DND-41 (cell line): ENCODE measurements around the gene GZMM.

Experiments
- ATAC-seq: fragments of 200-7000 bp; cut with Tn5 transposase; 3 replicates; pipeline ENCODE4 v1.9.1; 2021; ENCODE audit warnings: low read depth; ENCODE audit not compliant: insufficient read depth
- DNase-seq: peaks from one replicate; pipeline ENCODE4 v3.0.0-alpha.2; 2020
- H2AFZ ChIP-seq: 2 replicates; pipeline ENCODE4 v1.6.0; 2012; ENCODE audit warnings: low read depth, low read length
- H3K27ac ChIP-seq: 2 replicates; pipeline ENCODE4 v1.5.1; 2012; ENCODE audit warnings: low read length, inconsistent platforms
- H3K27me3 ChIP-seq: fragments of 200-600 bp; sonication (generic); 2 replicates; pipeline ENCODE4 v1.6.0; 2012; ENCODE audit warnings: low read length, mild to moderate bottlenecking, inconsistent platforms; ENCODE audit not compliant: insufficient read depth, poor library complexity
- H3K36me3 ChIP-seq: 2 replicates; pipeline ENCODE4 v1.5.1; 2012; ENCODE audit warnings: low read length, inconsistent platforms; ENCODE audit not compliant: insufficient read depth
- H3K4me1 ChIP-seq: 2 replicates; pipeline ENCODE4 v1.5.1; 2012; ENCODE audit warnings: mild to moderate bottlenecking, low read length; ENCODE audit not compliant: insufficient read depth
- H3K4me2 ChIP-seq: 2 replicates; pipeline ENCODE4 v1.6.0; 2012; ENCODE audit warnings: mild to moderate bottlenecking, moderate library complexity, low read length, inconsistent platforms; ENCODE audit not compliant: insufficient read depth
- H3K4me3 ChIP-seq, 2 experiments: fragments of 200-600 bp in 1 of 2; shearing (Covaris generic) in 1 of 2; 2 replicates each; pipeline ENCODE4 v1.5.1; 2012 to 2016; ENCODE audit warnings: inconsistent platforms in 2 of 2, low read length in 2 of 2, mild to moderate bottlenecking in 2 of 2, low read depth in 1 of 2, moderate library complexity in 1 of 2
- H3K79me2 ChIP-seq: 2 replicates; pipeline ENCODE4 v1.6.0; 2012; ENCODE audit warnings: low read length, inconsistent platforms; ENCODE audit not compliant: insufficient read depth
- H3K9ac ChIP-seq: 2 replicates; pipeline ENCODE4 v1.6.0; 2012; ENCODE audit warnings: low read depth, mild to moderate bottlenecking, inconsistent platforms, low read length, moderate library complexity
- H3K9me3 ChIP-seq: 2 replicates; pipeline ENCODE4 v1.5.1; 2012; ENCODE audit warnings: low read length, moderate library complexity, mild to moderate bottlenecking, inconsistent platforms; ENCODE audit not compliant: insufficient read depth, severe bottlenecking
- H4K20me1 ChIP-seq: 2 replicates; pipeline ENCODE4 v1.6.0; 2012; ENCODE audit warnings: low read length; ENCODE audit not compliant: insufficient read depth
- CTCF ChIP-seq: IDR thresholded peaks from 2 replicates; pipeline ENCODE4 v1.5.1; 2012; ENCODE audit warnings: borderline replicate concordance, low read length, moderate library complexity, mild to moderate bottlenecking; ENCODE audit not compliant: poor library complexity, severe bottlenecking; ENCODE audit errors: extremely low read depth
- EZH2 ChIP-seq: IDR thresholded peaks from 3 replicates; pipeline ENCODE4 v1.6.1; 2012; ENCODE audit warnings: borderline replicate concordance, low read depth, mild to moderate bottlenecking, moderate library complexity, low read length, inconsistent platforms; ENCODE audit not compliant: severe bottlenecking

Gene GZMM

GRCh38 chr19:547836-548720, 4.2 kb downstream of the GZMM start:
- no peak for TF ChIP-seq CTCF
- no peak for TF ChIP-seq EZH2
- H3K27ac ChIP-seq, result no peak overlapping the region
- no peaks in the 10 kb centered on the region for H3K79me2 ChIP-seq
- peaks cover 9% of the 10 kb centered on the region; the same call in 1 of the 2 replicates for H4K20me1 ChIP-seq
- H2AFZ ChIP-seq, result no peak overlapping the region
- ATAC-seq, result no peak
- DNase-seq, result no peak
- no peak overlapping the region for H3K9ac ChIP-seq
- no peak overlapping the region for H3K4me2 ChIP-seq
- no peaks in the 10 kb centered on the region for H3K9me3 ChIP-seq
- no peak overlapping the region for H3K4me3 ChIP-seq
- no peaks in the 10 kb centered on the region for H3K4me1 ChIP-seq
- no peaks in the 10 kb centered on the region for H3K27me3 ChIP-seq
- peaks cover 3% of the 10 kb centered on the region; the same call in 1 of the 2 replicates for H3K36me3 ChIP-seq

- H3K4me1 ChIP-seq, result no peaks in the 10 kb centered on the region
- DNase-seq (no peak), ATAC-seq (no peak)
- no peak overlapping the region for H2AFZ ChIP-seq
- no peaks in the 10 kb centered on the region for H3K79me2 ChIP-seq
- H3K27ac ChIP-seq, result no peak overlapping the region
- H4K20me1 ChIP-seq, result peaks cover 5% of the 10 kb centered on the region; the same call in 1 of the 2 replicates
- no peaks in the 10 kb centered on the region for H3K9me3 ChIP-seq
- no peak overlapping the region for H3K4me2 ChIP-seq
- no peak overlapping the region for H3K9ac ChIP-seq
- no peak for TF ChIP-seq EZH2
- no peak for TF ChIP-seq CTCF
- no peaks in the 10 kb centered on the region for H3K27me3 ChIP-seq
- no peaks in the 10 kb centered on the region for H3K36me3 ChIP-seq
- H3K4me3 ChIP-seq, result no peak overlapping the region
Observed at GRCh38 chr19:548886-549830, 5.3 kb downstream of the GZMM start.

- no peak overlapping the region for H2AFZ ChIP-seq
- H3K27ac ChIP-seq, result no peak overlapping the region
- H3K27me3 ChIP-seq, result no peaks in the 10 kb centered on the region
- H3K9ac ChIP-seq, result no peak overlapping the region
- H3K36me3 ChIP-seq, result no peaks in the 10 kb centered on the region
- no peak overlapping the region for H3K4me2 ChIP-seq
- H4K20me1 ChIP-seq, result no peaks in the 10 kb centered on the region
- ATAC-seq, result no peak
- H3K4me1 ChIP-seq, result no peaks in the 10 kb centered on the region
- H3K9me3 ChIP-seq, result no peaks in the 10 kb centered on the region
- no peak for TF ChIP-seq EZH2
- H3K4me3 ChIP-seq, result no peak overlapping the region
- no peaks in the 10 kb centered on the region for H3K79me2 ChIP-seq
- no peak for DNase-seq
Observed at GRCh38 chr19:554817-555216, 11.0 kb downstream of the GZMM start.

GRCh38 chr19:555474-555808, 11.6 kb downstream of the GZMM start:
- Histone ChIP-seq H3K4me2 (no peak overlapping the region), H4K20me1 (no peaks in the 10 kb centered on the region), H2AFZ (no peak overlapping the region), H3K9me3 (no peaks in the 10 kb centered on the region), H3K36me3 (no peaks in the 10 kb centered on the region), H3K4me3 (no peak overlapping the region), H3K9ac (no peak overlapping the region), H3K27me3 (no peaks in the 10 kb centered on the region), H3K4me1 (no peaks in the 10 kb centered on the region), H3K27ac (no peak overlapping the region), H3K79me2 (no peaks in the 10 kb centered on the region)
- TF ChIP-seq EZH2 (no peak), CTCF (no peak)
- ATAC-seq (no peak), DNase-seq (no peak)
